Activated T-helper 1 cell treated with anti-CD3 and anti-CD28 coated beads, Interleukin-12 subunit alpha, Interleukin-12 subunit beta, Interleukin-2, Interleukin-4 antibody, amounts not matched to agents 30 ng/mL and 10 ng/mL and 1 ng/mL, durations not matched to agents 14 hours and 24 hours and 36 hours (primary cell): ENCODE measurements around the gene CD52. TPM values are rescaled to one million over a fixed set of nuclear protein-coding genes. Genes with fewer than 3 reads are reported as not detected.

Experiments
- DNase-seq: peaks from one replicate; pipeline ENCODE4 v3.0.0; 2021; ENCODE audit warnings: low spot score
- H3K27ac Mint-ChIP-seq: one replicate; pipeline ENCODE4 v1.8.0; 2021; ENCODE audit warnings: mild to moderate bottlenecking, mixed read lengths
- H3K27me3 Mint-ChIP-seq: one replicate; pipeline ENCODE4 v1.8.0; 2022; ENCODE audit warnings: mild to moderate bottlenecking, moderate library complexity, mixed read lengths; ENCODE audit not compliant: insufficient read depth
- H3K36me3 Mint-ChIP-seq: one replicate; pipeline ENCODE4 v1.8.0; 2021; ENCODE audit warnings: low read depth, mixed read lengths
- H3K4me1 Mint-ChIP-seq: one replicate; pipeline ENCODE4 v1.8.0; 2021; ENCODE audit warnings: low read depth, mixed read lengths
- H3K4me3 Mint-ChIP-seq: one replicate; pipeline ENCODE4 v1.8.0; 2021; ENCODE audit warnings: mild to moderate bottlenecking, moderate library complexity, mixed read lengths
- H3K9me3 Mint-ChIP-seq: one replicate; pipeline ENCODE4 v1.8.0; 2021; ENCODE audit warnings: mixed read lengths
- intact Hi-C: fragments of 100-400 bp; cut with micrococcal nuclease; formaldehyde crosslinking; loops from one replicate; pipeline ENCODE4 v1.15.1; 2024
- total RNA-seq: library from RNA; stranded (reverse); gene quantifications from 2 replicates; pipeline ENCODE4 v1.2.3, GENCODE V29; 2022

Gene CD52
- total RNA-seq, 1 donor from 2014 or later = 394 TPM

DNA sequence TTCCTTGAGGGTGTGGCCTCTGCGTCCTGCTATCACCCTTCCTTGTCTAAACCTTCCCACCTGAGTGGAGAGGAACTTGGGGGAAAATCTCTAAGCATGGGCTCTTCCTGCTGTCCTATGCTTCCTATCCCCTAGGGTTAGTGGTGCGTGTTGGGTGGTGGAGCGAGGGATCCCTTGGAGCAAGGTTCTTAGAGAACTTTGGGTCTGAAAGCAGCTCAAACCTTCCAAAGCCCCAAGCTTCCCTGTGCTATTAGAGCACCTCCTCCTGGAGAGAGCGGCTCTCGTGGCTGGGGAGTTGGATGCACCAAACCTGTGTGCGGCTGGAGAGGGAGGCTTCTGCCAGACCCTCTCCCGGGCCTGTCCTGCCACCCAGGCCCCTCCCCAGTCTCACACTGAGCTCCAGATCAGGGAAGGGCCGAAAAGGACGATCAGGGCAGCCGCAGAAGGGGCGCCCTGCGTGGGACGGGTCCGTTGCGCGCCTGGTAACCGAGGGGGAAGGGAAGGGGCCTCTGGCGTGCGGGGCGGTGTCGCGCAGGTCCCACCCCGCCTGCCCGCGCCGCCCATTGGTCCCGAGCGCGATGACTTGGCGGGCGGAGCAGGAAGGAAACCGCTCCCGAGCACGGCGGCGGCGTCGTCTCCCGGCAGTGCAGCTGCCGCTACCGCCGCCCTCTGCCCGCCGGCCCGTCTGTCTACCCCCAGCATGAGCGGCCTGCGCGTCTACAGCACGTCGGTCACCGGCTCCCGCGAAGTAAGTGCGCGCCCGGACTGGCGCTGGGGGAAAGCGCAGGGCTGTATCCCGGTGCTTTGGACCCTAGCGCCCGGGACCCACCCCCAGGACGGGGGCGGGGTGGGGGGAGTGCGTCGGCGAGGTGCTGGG, 38.1 kb upstream of the CD52 start, which contains the start of gene SH3BGRL3:
Gene SH3BGRL3 (plus strand): TSS at position 631 of the 877 bp plus-strand sequence. CDS start 70 bp downstream, at position 701.
- H3K27me3 Mint-ChIP-seq = no peaks in the 10 kb centered on the region
- peak within 1 kb of the TSS; percentile 99 for H3K27ac Mint-ChIP-seq
- peak; percentile 85 for DNase-seq
- peaks cover 48% of the 10 kb centered on the region for H3K36me3 Mint-ChIP-seq
- intact Hi-C loops = loop anchor here (2.0 kb wide), 2 partner anchors 153 to 303 kb away; partner anchors contain the start of gene DHDDS
- H3K4me1 Mint-ChIP-seq = peaks cover 78% of the 10 kb centered on the region
- peak within 1 kb of the TSS; percentile 92 for H3K4me3 Mint-ChIP-seq
- no peaks in the 10 kb centered on the region for H3K9me3 Mint-ChIP-seq

DNA sequence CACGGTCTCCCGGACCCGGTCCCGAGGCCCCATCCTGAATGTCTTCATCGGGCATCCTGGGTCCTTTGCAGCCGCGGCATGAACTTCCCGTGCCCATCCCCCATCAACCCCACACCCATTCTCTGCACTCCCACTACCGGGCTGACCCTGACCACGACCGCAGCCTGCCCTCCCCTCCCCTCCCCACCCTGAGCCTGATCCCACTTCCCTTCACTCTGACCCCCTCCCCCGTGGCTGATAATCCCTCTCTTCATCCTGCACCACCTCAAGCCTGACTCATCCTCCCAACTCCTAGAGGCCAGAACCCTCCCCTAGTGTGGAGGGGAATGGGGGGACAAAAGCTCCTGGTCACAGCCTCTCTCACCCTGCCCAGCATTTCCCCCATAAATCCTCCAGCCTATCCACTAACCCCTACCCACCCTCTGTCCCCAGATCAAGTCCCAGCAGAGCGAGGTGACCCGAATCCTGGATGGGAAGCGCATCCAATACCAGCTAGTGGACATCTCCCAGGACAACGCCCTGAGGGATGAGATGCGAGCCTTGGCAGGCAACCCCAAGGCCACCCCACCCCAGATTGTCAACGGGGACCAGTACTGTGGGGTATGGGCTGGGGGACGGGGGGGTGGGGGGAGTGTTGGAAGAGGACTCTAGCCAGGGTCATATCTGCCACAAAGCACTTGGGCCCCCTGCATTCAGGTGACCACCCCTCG, 37.3 kb upstream of the CD52 start:
- Mint-ChIP-seq H3K36me3 (peaks cover 49% of the 10 kb centered on the region), H3K27me3 (no peaks in the 10 kb centered on the region), H3K4me1 (peaks cover 78% of the 10 kb centered on the region), H3K9me3 (no peaks in the 10 kb centered on the region), H3K27ac (peak overlapping the region; percentile 90), H3K4me3 (peak overlapping the region; percentile 92)
- no peak for DNase-seq
- intact Hi-C loops = no loop called here

DNA sequence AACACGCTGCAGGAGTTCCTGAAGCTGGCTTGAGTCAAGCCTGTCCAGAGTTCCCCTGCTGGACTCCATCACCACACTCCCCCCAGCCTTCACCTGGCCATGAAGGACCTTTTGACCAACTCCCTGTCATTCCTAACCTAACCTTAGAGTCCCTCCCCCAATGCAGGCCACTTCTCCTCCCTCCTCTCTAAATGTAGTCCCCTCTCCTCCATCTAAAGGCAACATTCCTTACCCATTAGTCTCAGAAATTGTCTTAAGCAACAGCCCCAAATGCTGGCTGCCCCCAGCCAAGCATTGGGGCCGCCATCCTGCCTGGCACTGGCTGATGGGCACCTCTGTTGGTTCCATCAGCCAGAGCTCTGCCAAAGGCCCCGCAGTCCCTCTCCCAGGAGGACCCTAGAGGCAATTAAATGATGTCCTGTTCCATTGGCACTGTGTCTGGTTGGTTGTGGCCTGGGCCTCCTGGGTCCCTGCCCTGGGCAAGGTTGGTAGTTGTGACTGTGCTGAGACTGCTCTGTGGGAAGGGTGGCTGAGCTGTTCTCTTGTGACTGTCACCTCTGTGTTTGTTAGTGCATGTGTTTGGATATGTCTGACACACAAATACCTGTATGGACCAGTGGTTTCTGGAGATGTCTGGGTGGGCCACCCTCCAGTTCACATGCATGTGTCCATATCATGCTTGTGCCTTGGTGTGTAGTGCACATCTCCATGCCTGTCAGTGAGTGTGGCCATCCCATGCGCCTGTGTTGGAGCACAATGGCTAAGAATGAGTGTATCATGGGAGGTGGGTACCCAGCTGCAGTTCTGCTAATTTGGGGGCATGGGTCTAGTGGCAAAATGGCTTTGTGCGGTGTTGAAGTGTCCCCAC, 36.4 kb upstream of the CD52 start:
- Mint-ChIP-seq H3K27me3 (no peaks in the 10 kb centered on the region), H3K4me3 (peak overlapping the region; percentile 92), H3K36me3 (peaks cover 48% of the 10 kb centered on the region), H3K4me1 (peaks cover 72% of the 10 kb centered on the region), H3K9me3 (no peaks in the 10 kb centered on the region), H3K27ac (peak overlapping the region; percentile 87)
- intact Hi-C loops = no loop called here
- no peak for DNase-seq

DNA sequence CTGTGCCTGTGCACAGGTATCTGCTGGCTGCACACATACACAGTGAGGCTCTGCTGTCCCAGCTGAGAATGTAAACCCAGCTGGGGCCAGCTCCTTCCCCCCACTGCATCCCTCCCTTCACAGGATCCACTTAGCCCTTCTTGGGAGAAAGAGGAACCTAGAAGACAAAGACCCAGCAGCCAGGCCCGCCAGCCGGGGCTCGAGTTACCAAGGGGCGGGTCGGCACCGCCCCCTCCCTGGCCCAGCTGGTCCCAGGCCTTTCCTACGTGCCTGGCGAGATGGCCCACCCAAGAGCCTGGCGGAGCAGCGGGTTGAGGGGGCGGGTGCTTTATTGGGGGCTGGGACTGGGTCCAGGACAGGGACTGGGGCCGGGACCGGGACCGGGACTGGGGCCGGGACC, 35.8 kb upstream of the CD52 start:
- Mint-ChIP-seq H3K4me3 (peak overlapping the region; percentile 92), H3K27me3 (no peaks in the 10 kb centered on the region), H3K36me3 (peaks cover 43% of the 10 kb centered on the region), H3K9me3 (no peaks in the 10 kb centered on the region), H3K4me1 (peaks cover 68% of the 10 kb centered on the region), H3K27ac (peak overlapping the region; percentile 87)
- no peak for DNase-seq
- intact Hi-C loops = no loop called here

DNA sequence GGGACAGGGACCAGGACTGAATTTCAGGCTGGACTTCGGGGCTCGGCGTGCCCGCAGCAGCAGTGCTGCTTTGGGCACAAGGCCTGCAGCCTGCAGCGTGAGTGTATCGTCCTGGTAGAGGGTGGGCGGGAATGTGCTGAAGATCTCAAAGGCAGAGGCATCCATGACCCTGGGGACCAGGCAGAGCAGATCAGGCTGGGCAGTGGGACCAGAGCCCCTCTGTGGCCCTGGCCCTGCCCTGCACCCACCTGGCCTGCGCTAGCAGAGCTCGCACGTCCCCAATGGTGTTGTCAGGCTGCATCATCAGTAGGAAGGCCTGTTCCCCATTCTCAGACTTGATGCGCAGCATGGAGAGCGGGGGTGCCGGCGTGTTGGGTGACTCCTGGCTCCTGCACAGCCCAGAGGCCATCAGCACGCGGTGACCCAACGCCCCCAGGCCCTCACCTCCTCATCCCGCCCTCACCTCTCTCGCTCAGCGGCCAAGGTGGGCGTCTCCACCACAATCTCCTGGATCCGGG, 35.3 kb upstream of the CD52 start:
- Mint-ChIP-seq H3K27me3 (no peaks in the 10 kb centered on the region), H3K9me3 (no peaks in the 10 kb centered on the region), H3K36me3 (peaks cover 42% of the 10 kb centered on the region), H3K4me1 (peaks cover 68% of the 10 kb centered on the region), H3K4me3 (peak overlapping the region; percentile 81), H3K27ac (peak overlapping the region; percentile 97)
- DNase-seq = no peak
- intact Hi-C loops = no loop called here

DNA sequence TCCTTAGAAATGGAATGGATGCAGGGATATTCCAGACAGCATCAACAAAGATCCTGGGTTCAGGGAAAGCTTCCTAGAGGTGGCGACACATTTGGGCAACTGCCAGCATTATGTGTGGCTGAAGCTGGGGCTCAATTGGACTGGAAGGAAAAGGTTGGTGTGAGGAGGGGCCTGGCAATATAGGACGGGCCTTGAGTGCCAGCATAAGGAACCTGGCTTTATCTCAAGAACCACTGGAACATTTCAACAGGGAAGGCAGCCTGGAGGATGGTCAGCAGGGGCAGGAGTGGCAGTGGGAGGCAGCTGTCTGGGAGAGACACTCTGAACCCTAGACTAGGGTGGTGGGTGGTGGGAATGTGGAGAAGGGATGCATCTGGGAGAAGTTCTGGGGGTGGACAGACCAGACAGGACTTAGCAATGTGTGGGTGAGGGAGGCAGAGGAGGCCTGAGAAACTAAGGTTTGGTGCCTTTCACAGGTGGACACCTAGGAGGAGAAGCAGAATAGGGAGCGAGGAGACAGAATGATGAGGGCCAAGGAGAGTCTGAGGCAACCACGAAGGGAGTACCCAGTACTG, 34.4 kb upstream of the CD52 start:
- peak overlapping the region; percentile 97 for H3K27ac Mint-ChIP-seq
- H3K4me1 Mint-ChIP-seq = peaks cover 68% of the 10 kb centered on the region
- no peaks in the 10 kb centered on the region for H3K27me3 Mint-ChIP-seq
- no peaks in the 10 kb centered on the region for H3K9me3 Mint-ChIP-seq
- peaks cover 38% of the 10 kb centered on the region for H3K36me3 Mint-ChIP-seq
- intact Hi-C loops = no loop called here
- no peak for DNase-seq
- peak overlapping the region; percentile 81 for H3K4me3 Mint-ChIP-seq

DNA sequence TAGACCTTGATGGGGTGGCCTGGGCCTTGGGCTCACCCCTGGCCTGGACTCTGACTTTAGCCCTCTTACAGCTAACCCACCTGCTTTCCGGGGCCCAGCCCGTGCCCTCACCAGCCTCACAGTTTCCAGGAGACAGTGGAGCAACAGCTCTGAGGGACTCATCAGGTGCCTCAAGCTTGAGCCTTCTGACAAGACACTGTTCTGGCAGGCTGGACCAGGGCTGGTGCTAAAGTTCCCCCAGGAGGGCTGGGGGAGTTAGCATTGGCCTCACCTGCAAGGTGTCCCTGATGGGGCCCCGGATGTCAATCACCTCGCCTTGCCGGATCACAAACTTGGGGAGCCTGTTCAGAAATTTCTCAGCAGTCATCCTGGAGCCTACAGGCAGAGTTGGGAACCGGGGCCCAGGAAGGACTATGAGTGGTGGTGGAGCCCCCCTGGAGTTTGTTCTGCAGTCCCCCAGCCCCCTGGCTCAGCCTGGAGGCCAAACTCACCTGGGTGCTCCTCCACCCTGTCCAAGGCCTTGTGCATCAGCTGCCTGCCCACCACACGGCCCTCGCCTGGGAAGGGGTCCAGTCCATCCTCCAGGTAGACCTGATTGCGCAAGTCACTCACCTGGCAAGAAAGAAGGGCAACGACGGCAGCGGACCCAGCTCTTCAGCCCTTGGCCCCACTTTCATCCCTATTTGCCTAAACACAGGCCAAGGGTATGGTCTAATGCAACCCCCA, 33.7 kb upstream of the CD52 start:
- peak overlapping the region; percentile 81 for H3K4me3 Mint-ChIP-seq
- peaks cover 68% of the 10 kb centered on the region for H3K4me1 Mint-ChIP-seq
- H3K9me3 Mint-ChIP-seq = no peaks in the 10 kb centered on the region
- peak overlapping the region; percentile 97 for H3K27ac Mint-ChIP-seq
- no peak for DNase-seq
- intact Hi-C loops = loop anchor here (1.0 to 2.0 kb wide), 6 partner anchors 8 to 188 kb away; partner anchors contain the start of genes CEP85, HMGN2 and UBXN11
- H3K27me3 Mint-ChIP-seq = no peaks in the 10 kb centered on the region
- peaks cover 35% of the 10 kb centered on the region for H3K36me3 Mint-ChIP-seq

DNA sequence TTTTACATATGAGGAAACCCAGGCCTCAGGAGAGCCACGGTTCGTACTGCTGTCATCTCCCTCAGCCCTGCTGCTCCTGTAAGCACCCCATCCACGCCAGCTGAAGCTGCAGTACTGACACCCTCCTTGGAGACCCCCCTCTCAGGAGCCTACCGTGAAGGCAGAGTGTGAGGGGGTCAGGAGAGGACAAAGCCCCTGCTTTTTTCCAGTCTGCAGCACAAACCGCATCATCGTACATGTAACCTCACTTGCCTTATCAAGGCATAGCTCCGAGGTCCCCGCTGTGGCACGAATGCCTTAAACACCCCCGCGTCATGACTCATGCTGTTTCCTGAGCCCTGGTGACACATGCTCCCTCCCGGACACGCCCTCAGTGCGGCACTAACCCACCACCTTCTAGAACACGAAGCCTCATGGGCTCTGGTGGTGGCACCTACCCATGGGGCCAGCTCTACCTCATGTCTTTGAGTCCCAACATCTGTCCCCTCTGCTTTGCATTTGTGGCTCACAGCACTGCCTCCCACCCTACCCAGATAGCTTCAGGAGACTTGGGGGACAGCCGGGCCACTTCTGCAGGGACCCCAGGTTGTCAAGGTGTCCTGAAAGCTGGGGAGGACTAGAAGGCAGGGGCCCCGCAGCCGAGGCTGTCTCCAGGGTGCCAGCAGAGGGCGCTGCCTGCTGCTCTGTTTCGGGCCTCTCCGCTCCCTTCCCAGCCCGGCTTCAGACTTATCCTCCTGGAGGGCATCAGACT, 33.0 kb upstream of the CD52 start:
- Mint-ChIP-seq H3K27me3 (no peaks in the 10 kb centered on the region), H3K9me3 (no peaks in the 10 kb centered on the region), H3K4me3 (peak overlapping the region; percentile 81), H3K36me3 (peaks cover 35% of the 10 kb centered on the region), H3K27ac (peak overlapping the region; percentile 97), H3K4me1 (peaks cover 70% of the 10 kb centered on the region)
- peak; percentile 88 for DNase-seq
- intact Hi-C loops = loop anchor here (1.0 to 5.0 kb wide), 8 partner anchors 8 to 258 kb away; partner anchors contain the start of genes CEP85, HMGN2 and UBXN11

DNA sequence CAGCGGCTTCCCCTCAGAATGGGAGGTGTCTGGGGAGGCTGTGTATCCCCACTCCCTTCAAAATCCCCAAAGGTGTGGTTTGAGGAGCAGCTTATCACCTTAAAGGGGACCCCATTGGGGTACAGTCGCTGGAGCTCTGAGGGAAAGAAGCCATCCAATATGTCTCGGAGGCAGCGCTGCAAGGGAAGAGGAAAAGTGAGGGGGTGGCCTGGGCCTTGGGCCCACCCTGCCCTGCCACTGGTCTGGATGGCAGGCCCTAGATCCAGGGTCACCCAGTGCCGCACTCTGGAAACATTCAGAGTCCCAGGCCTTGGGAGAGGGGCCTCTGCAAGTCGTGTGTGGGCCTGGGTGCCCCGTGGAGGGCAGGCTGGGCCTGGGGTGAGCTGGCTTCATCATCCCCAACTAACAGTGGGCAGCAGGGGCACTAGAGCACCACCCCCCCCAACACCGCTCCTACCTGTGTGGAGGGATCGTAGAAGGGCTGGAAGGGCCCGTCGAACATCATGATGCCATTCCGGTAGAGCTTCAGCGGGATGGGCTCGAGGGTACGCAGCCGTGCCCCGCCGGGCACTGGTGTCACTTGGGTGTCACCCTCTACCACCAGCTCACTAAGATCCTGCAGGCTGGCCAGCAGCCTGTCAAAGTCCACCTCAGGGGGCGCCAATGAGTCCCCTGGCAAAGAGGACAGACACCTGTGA, 32.2 kb upstream of the CD52 start:
- intact Hi-C loops = loop anchor here (1.0 to 5.0 kb wide), 5 partner anchors 36 to 257 kb away; partner anchors contain the start of gene CEP85
- peak overlapping the region; percentile 97 for H3K27ac Mint-ChIP-seq
- peaks cover 32% of the 10 kb centered on the region for H3K36me3 Mint-ChIP-seq
- H3K27me3 Mint-ChIP-seq = no peaks in the 10 kb centered on the region
- H3K9me3 Mint-ChIP-seq = no peaks in the 10 kb centered on the region
- H3K4me1 Mint-ChIP-seq = peaks cover 77% of the 10 kb centered on the region
- peak overlapping the region; percentile 81 for H3K4me3 Mint-ChIP-seq
- DNase-seq = no peak

DNA sequence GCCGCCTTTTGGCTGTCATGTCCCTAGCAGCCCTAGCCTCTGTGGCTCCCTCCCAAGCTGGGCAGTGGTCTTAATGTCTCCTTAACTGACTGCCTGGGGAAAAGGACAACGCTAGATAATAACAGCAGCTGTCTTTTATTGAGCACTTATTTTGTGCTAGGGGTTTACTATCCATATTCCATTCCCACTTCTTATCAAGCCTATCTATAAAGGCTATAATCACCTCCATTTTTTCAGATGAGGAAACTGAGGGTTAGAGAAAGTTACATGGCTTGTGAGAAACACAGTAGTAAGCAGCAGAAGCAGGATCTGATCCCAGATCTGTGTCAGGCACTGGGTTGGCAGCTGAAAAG, 31.7 kb upstream of the CD52 start:
- H3K9me3 Mint-ChIP-seq = no peaks in the 10 kb centered on the region
- peaks cover 77% of the 10 kb centered on the region for H3K4me1 Mint-ChIP-seq
- intact Hi-C loops = loop anchor here (5.0 kb wide), 1 partner anchor 256 kb away; no protein-coding TSS in a partner anchor
- H3K36me3 Mint-ChIP-seq = peaks cover 29% of the 10 kb centered on the region
- H3K27ac Mint-ChIP-seq = peak overlapping the region; percentile 97
- no peak for DNase-seq
- no peaks in the 10 kb centered on the region for H3K27me3 Mint-ChIP-seq
- no peak overlapping the region for H3K4me3 Mint-ChIP-seq
